OCI-LY7 (cell line): ENCODE data around the gene LOXHD1. TPM values are rescaled to one million over a fixed set of nuclear protein-coding genes. Genes with fewer than 3 reads are reported as not detected.

ENCODE experiments used
- BruUV-seq: library from RNA; stranded (reverse); fragments of 400-500 nt; replicated peaks from 2 replicates; lab custom pipeline; 2021; lab: Mats Ljungman, UMichigan
- CTCF ChIA-PET: fragments of 300-600 bp; sonication (Branson Sonifier 250); formaldehyde crosslinking; loops from one replicate; lab custom pipeline; 2022; ENCODE audit warnings: antibody characterized with exemption; ENCODE audit not compliant: unreplicated experiment; lab: Charles Lee
- POLR2A ChIA-PET: fragments of 300-600 bp; sonication (Branson Sonifier 250); formaldehyde crosslinking; loops from one replicate; lab custom pipeline; 2022; ENCODE audit warnings: antibody characterized with exemption; lab: Charles Lee
- DNase-seq: peaks from one replicate; pipeline ENCODE4 v3.0.0-alpha.2; 2015; ENCODE audit warnings: low spot score
- H2AFZ ChIP-seq: fragments of 200-600 bp; sonication (generic), shearing (Covaris generic); 2 replicates; pipeline ENCODE4 v1.6.1; 2014; ENCODE audit warnings: mild to moderate bottlenecking, antibody characterized with exemption, low read length, moderate library complexity
- H3K27ac ChIP-seq: fragments of 200-600 bp; sonication (generic); 2 replicates; pipeline ENCODE4 v1.5.1; 2014; ENCODE audit warnings: mixed run types, low read depth, mild to moderate bottlenecking, moderate library complexity, low read length, inconsistent platforms; ENCODE audit not compliant: poor library complexity, severe bottlenecking
- H3K36me3 ChIP-seq: fragments of 200-600 bp; sonication (generic); 2 replicates; pipeline ENCODE4 v1.6.1; 2014; ENCODE audit warnings: mild to moderate bottlenecking, antibody characterized with exemption, low read length, moderate library complexity, mixed read lengths; ENCODE audit not compliant: insufficient read depth
- H3K4me1 ChIP-seq: fragments of 200-600 bp; sonication (generic); 2 replicates; pipeline ENCODE4 v1.5.1; 2014; ENCODE audit warnings: mild to moderate bottlenecking, low read length; ENCODE audit not compliant: insufficient read depth, poor library complexity, severe bottlenecking
- H3K4me2 ChIP-seq: fragments of 200-600 bp; sonication (generic); 2 replicates; pipeline ENCODE4 v1.6.1; 2014; ENCODE audit warnings: mild to moderate bottlenecking, low read length
- H3K4me3 ChIP-seq: fragments of 200-600 bp; sonication (generic); 2 replicates; pipeline ENCODE4 v1.5.1; 2014; ENCODE audit warnings: mild to moderate bottlenecking, low read depth, low read length; ENCODE audit not compliant: poor library complexity, severe bottlenecking
- H3K79me2 ChIP-seq: fragments of 200-600 bp; sonication (generic); 2 replicates; pipeline ENCODE4 v1.6.1; 2016; ENCODE audit warnings: low read depth, mild to moderate bottlenecking, low read length, moderate library complexity, mixed read lengths; ENCODE audit not compliant: insufficient read depth
- H3K9me2 ChIP-seq: fragments of 200-600 bp; sonication (generic); 2 replicates; pipeline ENCODE4 v1.6.1; 2016; ENCODE audit warnings: mild to moderate bottlenecking, low read length, mixed read lengths; ENCODE audit not compliant: insufficient read depth
- H3K9me3 ChIP-seq: fragments of 200-600 bp; sonication (generic); 2 replicates; pipeline ENCODE4 v1.6.1; 2014; ENCODE audit warnings: mild to moderate bottlenecking, mixed run types, low read length, mixed read lengths
- H4K20me1 ChIP-seq: fragments of 200-600 bp; sonication (generic); 2 replicates; pipeline ENCODE4 v1.6.1; 2014; ENCODE audit warnings: mild to moderate bottlenecking, antibody characterized with exemption, low read length, moderate library complexity, mixed read lengths; ENCODE audit not compliant: insufficient read depth
- EZH2phosphoT487 ChIP-seq: fragments of 200-600 bp; sonication (generic); IDR thresholded peaks from 2 replicates; pipeline ENCODE4 v1.6.1; 2018; ENCODE audit warnings: low read depth, borderline replicate concordance, mild to moderate bottlenecking, mixed run types, antibody characterized with exemption, low read length, moderate library complexity, mixed read lengths
- intact Hi-C: fragments of 100-400 bp; cut with micrococcal nuclease; formaldehyde crosslinking; loops from one replicate; pipeline ENCODE4 v1.10.0; 2022; ENCODE audit not compliant: unreplicated experiment
- total RNA-seq, 2 experiments: library from RNA; depleted of rRNA in 1 of 2; stranded (reverse); fragments of >200 nt in 1 of 2; shearing (Covaris generic) in 1 of 2; gene quantifications; 2 replicates each; pipeline ENCODE4 v1.2.3, GENCODE V29; 2014 to 2022
- TF ChIP-seq, protein P1 (sequence below): fragments of 200-600 bp; sonication (generic); conservative IDR thresholded peaks from 2 replicates; pipeline ENCODE4 v1.5.1; 2014; ENCODE audit warnings: mild to moderate bottlenecking, antibody characterized with exemption, low read length, moderate library complexity, mixed read lengths

LOXHD1 gene
- total RNA-seq, 2 experiments from 2014 or later, result not detected

DNA sequence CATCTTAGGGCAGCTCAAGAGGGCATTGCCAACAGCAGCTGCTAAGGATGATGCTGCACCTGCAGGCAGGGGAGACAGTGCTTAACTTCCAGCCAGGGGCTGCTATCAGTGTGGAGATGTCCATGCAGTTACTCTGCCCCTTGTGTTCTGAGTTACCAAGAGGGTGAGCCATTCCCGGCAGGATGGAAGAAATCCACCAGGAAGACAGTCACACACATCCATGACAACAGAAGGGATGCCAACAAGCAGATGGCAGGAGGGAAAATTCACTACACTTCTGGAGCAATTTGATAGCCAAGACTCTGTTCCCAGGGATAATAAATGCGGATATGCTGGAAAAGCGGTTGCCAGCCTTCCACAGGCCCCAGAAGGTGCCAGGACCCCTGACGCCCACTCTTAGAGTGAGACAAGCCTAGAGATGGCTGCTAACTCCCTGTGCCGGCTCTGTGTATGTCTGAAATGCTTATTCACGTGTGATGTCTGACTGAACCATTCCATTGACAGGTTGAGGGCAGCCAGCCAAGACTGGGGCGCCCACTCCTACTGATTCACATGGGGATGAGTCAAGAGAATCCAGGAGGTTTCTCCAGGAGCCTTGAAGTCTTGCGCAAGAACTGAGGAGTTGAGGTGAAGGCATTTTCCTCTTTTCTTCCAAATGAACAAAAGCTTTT is 24.5 kb downstream of the LOXHD1 start:
- TF ChIP-seq, protein P1, sequence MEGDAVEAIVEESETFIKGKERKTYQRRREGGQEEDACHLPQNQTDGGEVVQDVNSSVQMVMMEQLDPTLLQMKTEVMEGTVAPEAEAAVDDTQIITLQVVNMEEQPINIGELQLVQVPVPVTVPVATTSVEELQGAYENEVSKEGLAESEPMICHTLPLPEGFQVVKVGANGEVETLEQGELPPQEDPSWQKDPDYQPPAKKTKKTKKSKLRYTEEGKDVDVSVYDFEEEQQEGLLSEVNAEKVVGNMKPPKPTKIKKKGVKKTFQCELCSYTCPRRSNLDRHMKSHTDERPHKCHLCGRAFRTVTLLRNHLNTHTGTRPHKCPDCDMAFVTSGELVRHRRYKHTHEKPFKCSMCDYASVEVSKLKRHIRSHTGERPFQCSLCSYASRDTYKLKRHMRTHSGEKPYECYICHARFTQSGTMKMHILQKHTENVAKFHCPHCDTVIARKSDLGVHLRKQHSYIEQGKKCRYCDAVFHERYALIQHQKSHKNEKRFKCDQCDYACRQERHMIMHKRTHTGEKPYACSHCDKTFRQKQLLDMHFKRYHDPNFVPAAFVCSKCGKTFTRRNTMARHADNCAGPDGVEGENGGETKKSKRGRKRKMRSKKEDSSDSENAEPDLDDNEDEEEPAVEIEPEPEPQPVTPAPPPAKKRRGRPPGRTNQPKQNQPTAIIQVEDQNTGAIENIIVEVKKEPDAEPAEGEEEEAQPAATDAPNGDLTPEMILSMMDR, result no peak
- no peak for TF ChIP-seq EZH2phosphoT487
- intact Hi-C loops, result no loop called here
- no peak overlapping the region for H3K27ac ChIP-seq
- DNase-seq, result no peak
- no TSS peak for BruUV-seq
- no peak overlapping the region for H3K4me2 ChIP-seq
- H4K20me1 ChIP-seq, result no peaks in the 10 kb centered on the region
- H3K9me2 ChIP-seq, result no peaks in the 10 kb centered on the region
- H3K79me2 ChIP-seq, result no peaks in the 10 kb centered on the region
- ChIA-PET CTCF (no interaction called here), POLR2A (no interaction called here)
- H3K9me3 ChIP-seq, result no peaks in the 10 kb centered on the region
- no peaks in the 10 kb centered on the region for H3K4me1 ChIP-seq
- no peak overlapping the region for H2AFZ ChIP-seq
- H3K36me3 ChIP-seq, result no peaks in the 10 kb centered on the region
- no peak overlapping the region for H3K4me3 ChIP-seq

DNA sequence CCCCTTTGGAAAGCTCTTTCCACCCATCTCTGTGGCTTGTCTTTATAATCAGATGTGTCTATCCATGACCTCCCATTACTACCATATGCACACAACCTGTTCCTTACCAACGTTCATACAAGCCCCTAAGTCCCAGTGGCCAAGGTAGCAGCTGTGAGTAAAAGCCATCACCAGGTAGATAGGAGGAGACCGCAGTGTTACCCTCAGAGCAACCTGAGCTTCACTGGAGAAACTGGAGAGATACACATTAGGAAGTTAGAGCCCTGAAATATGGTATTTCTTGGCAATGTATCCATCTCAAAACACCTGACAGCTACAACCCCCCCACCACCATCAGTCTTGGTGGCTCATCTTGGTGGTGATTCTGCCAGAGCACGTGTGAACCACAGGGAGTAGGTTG is 26.0 kb downstream of the LOXHD1 start:
- CTCF ChIA-PET, result no interaction called here

DNA sequence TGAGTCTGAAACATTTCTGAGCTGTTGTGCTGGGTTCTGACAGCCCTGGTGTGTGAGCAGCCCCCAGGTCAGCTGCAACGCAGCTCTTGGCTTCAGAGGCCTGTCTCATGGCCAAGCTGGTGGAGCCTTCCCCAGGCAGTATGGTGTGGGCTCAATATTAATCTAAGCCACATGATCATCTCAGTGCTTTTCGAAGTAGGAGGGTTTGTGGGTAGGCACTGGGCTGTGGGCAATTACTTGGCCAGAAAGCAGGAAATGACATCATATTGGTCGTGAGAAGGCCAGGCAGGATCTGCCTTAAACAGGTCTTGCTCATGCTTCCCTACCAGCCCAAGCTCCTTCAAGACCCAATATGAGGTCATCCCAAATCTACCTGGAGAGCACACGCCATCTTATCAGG is 26.9 kb downstream of the LOXHD1 start:
- no peaks in the 10 kb centered on the region for H3K9me3 ChIP-seq
- intact Hi-C loops, result no loop called here
- POLR2A ChIA-PET, result no interaction called here
- no peaks in the 10 kb centered on the region for H3K4me1 ChIP-seq
- H3K4me3 ChIP-seq, result no peak overlapping the region
- H3K9me2 ChIP-seq, result no peaks in the 10 kb centered on the region
- H3K4me2 ChIP-seq, result no peak overlapping the region
- no peak for DNase-seq
- H4K20me1 ChIP-seq, result no peaks in the 10 kb centered on the region
- CTCF ChIA-PET, result no interaction called here
- H3K27ac ChIP-seq, result no peak overlapping the region
- TF ChIP-seq, protein P1, result no peak
- TF ChIP-seq EZH2phosphoT487, result no peak
- H3K36me3 ChIP-seq, result no peaks in the 10 kb centered on the region
- H3K79me2 ChIP-seq, result no peaks in the 10 kb centered on the region
- H2AFZ ChIP-seq, result no peak overlapping the region
- BruUV-seq, result no TSS peak

More for the DNA sequence above, 26.0 kb downstream of the LOXHD1 start:
- Histone ChIP-seq H3K9me2 (no peaks in the 10 kb centered on the region), H3K4me1 (no peaks in the 10 kb centered on the region), H3K79me2 (no peaks in the 10 kb centered on the region), H3K4me3 (no peak overlapping the region), H3K4me2 (no peak overlapping the region), H3K9me3 (no peaks in the 10 kb centered on the region), H3K36me3 (no peaks in the 10 kb centered on the region), H3K27ac (no peak overlapping the region), H2AFZ (no peak overlapping the region), H4K20me1 (no peaks in the 10 kb centered on the region)
- TF ChIP-seq, protein P1, result no peak
- TF ChIP-seq EZH2phosphoT487, result no peak
- POLR2A ChIA-PET, result no interaction called here
- no TSS peak for BruUV-seq
- intact Hi-C loops, result no loop called here
- no peak for DNase-seq
